Amniotic epithelial cell (primary cell): ENCODE measurements around the gene FTCDNL1.

Source experiments
- DNase-seq: peaks from one replicate; pipeline ENCODE4 v3.0.0-alpha.2; 2010; ENCODE audit warnings: low read depth

FTCDNL1 gene

GRCh38 chr2:199842631-199843395 lies 8.2 kb downstream of the FTCDNL1 start:
- DNase-seq: no peak

GRCh38 chr2:199841409-199841808 lies 9.6 kb downstream of the FTCDNL1 start:
- no peak for DNase-seq

GRCh38 chr2:199838399-199838798 lies 12.6 kb downstream of the FTCDNL1 start:
- DNase-seq: no peak

- DNase-seq: no peak
Measured at GRCh38 chr2:199836943-199837342, 14.0 kb downstream of the FTCDNL1 start.

- no peak for DNase-seq
Measured at GRCh38 chr2:199833525-199833924, 17.5 kb downstream of the FTCDNL1 start.

GRCh38 chr2:199830531-199830930 lies 20.5 kb downstream of the FTCDNL1 start:
- no peak for DNase-seq

- no peak for DNase-seq
Measured at GRCh38 chr2:199829628-199830027, 21.4 kb downstream of the FTCDNL1 start.

- DNase-seq: peak; percentile 13
Measured at GRCh38 chr2:199819746-199820145, 31.2 kb downstream of the FTCDNL1 start.

- DNase-seq: no peak
Measured at GRCh38 chr2:199818754-199819153, 32.2 kb downstream of the FTCDNL1 start.

GRCh38 chr2:199818026-199818425 lies 33.0 kb downstream of the FTCDNL1 start:
- DNase-seq: no peak

- no peak for DNase-seq
Measured at GRCh38 chr2:199814817-199815211, 36.2 kb downstream of the FTCDNL1 start.

- DNase-seq: no peak
Measured at GRCh38 chr2:199814101-199814816, 36.7 kb downstream of the FTCDNL1 start.

- DNase-seq: no peak
Measured at GRCh38 chr2:199812493-199812892, 38.5 kb downstream of the FTCDNL1 start.

GRCh38 chr2:199811346-199811745 lies 39.6 kb downstream of the FTCDNL1 start:
- DNase-seq: no peak

- DNase-seq: peak; percentile 29
Measured at GRCh38 chr2:199810422-199811171, 40.4 kb downstream of the FTCDNL1 start.

GRCh38 chr2:199807966-199808365 lies 43.0 kb downstream of the FTCDNL1 start:
- no peak for DNase-seq

GRCh38 chr2:199806179-199806578 lies 44.8 kb downstream of the FTCDNL1 start:
- peak; percentile 1 for DNase-seq

- no peak for DNase-seq
Measured at GRCh38 chr2:199804831-199805230, 46.2 kb downstream of the FTCDNL1 start.

- DNase-seq: no peak
Measured at GRCh38 chr2:199798831-199799580, 52.0 kb downstream of the FTCDNL1 start.

GRCh38 chr2:199797431-199798403 lies 53.3 kb downstream of the FTCDNL1 start:
- DNase-seq: no peak

GRCh38 chr2:199792381-199792780 lies 58.6 kb downstream of the FTCDNL1 start:
- DNase-seq: no peak
